NCI-H2107 (cell line): Measurements from ENCODE around the gene SYT7.

Experiments used
- DNase-seq: peaks from one replicate; lab custom pipeline; 2025; lab: John Stamatoyannopoulos, UW

Gene SYT7

DNA sequence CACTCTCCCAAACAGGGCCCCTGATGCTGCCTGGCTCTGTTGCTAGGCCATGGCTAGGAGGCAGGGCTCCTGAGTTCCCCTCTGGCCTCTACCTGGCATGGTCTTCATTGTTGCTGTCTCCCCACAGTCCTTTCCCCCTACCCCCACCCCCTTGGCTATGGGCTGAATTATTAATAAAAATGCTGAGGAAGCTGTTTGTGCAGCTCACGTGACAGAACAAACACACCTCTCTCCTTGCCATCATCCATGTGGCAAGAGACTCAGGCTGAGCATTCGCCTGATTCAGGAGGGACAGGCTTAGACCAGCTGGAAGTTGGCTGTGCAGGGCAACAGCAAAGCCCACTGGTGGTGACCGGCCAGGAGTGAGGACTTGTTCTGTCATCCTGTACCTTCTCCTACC lies 4.2 kb upstream of the SYT7 start:
- DNase-seq = no peak

DNA sequence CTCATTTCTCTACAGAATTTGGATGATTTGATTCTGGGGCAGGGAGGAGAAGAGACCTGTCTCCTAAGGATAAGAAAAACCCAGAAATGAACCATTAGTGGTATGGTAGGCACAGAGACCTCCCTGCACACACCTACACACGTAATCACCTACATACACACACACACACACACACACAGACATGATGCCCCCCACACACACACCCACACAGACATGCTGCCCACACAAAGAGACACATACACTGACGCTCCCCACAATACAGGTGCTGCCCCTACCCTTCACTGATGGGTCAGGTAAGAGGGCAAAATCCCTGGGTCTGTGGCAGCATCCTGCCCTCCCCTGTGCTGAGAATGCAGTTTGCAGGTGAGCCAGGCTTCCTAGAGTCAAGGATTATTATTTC lies 1.1 kb upstream of the SYT7 start:
- DNase-seq = no peak

GRCh38 chr11:61580271-61580888 lies 496 bp downstream of the SYT7 start:
- DNase-seq = no peak

GRCh38 chr11:61579676-61580270 lies 1.1 kb downstream of the SYT7 start:
- DNase-seq = no peak

- no peak for DNase-seq
Measured at GRCh38 chr11:61578819-61579675, 1.8 kb downstream of the SYT7 start.

GRCh38 chr11:61577383-61578118 lies 3.3 kb downstream of the SYT7 start:
- no peak for DNase-seq

DNA sequence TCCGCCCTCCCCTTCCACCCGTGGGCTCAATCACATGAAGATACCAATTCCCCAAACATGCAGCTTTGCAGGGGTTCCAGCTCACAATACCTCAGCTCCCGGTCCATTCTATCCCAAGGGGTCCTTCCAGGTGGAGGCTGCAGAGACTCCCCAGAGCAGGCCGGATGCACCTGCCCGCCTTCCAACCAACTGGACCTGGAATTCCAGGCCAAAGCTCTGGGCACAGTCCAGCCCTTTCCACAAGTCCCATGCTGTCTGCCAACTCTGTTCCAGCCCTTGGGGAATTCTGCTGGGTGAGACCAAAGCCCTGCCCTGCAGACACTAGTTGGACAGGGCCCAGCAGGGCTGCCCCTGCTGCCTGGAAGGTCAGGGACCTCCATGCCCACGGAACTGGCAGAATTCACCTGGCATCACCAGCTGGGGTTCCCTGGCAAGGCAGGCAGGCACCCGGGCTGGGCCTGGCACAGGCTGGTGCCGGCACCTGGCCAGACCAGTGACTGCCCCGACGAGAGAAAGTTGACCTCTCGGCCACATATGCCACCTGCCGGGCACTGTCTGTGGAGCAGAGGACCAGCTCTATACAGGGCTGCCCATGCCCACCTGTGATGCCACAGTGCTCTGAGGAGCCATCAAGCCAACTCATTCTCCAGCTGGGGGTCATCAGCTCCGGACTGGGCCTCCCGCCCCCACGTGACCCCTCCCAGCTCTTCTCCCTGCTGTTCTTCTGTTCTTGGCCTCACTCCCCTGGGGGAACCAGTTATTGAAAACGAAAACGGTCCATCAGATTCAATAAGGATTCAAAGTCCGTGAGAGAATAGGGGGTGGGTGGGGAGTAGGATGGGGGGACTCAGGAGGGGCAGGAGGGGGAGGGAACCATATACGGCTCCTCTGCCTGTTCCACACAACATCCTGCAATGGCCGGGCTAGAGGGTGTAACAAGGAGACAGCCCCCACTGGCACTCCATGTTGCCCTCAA lies 4.7 kb downstream of the SYT7 start:
- no peak for DNase-seq

GRCh38 chr11:61574611-61575010 lies 6.3 kb downstream of the SYT7 start:
- no peak for DNase-seq

- DNase-seq = no peak
Measured at GRCh38 chr11:61572913-61573312, 8.0 kb downstream of the SYT7 start.

DNA sequence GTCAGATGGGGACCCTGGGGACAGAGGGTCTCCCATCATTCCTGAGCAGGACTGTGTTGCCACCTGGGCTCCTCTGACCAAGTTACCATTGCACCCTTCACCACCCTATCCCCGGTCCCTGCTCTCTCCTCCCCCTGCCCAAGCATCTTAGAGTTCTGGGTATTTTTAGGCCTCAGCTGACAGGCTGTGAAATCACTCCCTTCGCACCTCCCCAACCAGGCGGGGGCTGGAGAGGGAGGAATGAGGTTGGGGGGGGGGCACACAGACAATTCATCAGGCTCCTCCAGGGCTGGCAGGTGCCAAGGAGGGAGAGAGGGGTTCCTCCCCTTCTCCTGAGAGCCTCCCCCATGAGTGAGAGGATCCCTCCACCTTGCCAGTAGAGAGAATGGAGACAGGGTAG lies 9.0 kb downstream of the SYT7 start:
- DNase-seq = no peak

GRCh38 chr11:61571337-61571736 lies 9.5 kb downstream of the SYT7 start:
- DNase-seq = no peak

GRCh38 chr11:61569701-61570100 lies 11.2 kb downstream of the SYT7 start:
- DNase-seq = no peak

GRCh38 chr11:61569018-61569417 lies 11.9 kb downstream of the SYT7 start:
- DNase-seq = no peak

DNA sequence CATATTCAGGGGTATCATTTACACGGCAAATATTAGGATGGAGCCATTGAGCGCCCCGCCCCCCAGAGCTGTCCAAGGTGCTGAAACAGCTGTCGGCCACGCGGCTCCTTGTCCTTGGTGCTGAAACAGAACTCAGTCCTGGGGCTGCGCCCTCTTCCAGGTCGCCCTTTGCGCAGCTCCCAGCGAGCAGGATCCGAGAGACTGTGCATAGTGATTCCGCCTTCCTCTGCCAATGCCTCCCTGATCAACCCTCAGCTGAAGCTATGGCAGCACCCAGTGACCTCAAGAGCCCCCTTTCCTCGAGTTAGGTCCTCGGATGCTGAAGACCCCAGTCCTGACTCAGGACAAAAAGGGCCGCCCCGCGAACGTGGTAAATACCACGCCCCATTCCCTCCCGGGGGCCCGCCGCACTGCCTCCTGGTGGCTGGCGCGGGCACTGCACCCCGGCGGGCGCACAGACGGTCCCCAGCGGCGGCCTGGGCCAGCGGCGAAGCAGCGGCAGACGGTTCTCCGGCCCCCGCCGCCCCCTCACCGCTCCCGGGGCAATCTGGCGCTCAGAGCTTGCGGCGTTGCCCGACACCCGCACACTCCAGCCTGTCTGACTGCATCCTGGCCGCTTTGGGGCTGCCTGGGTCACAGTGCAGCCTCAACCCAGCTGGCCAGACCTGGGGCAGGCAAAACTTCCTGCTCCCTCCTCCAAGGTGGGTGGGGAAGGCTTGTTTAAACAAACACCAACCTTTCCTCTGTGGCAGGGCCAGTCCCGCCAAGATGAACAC lies 13.4 kb downstream of the SYT7 start:
- DNase-seq = no peak

DNA sequence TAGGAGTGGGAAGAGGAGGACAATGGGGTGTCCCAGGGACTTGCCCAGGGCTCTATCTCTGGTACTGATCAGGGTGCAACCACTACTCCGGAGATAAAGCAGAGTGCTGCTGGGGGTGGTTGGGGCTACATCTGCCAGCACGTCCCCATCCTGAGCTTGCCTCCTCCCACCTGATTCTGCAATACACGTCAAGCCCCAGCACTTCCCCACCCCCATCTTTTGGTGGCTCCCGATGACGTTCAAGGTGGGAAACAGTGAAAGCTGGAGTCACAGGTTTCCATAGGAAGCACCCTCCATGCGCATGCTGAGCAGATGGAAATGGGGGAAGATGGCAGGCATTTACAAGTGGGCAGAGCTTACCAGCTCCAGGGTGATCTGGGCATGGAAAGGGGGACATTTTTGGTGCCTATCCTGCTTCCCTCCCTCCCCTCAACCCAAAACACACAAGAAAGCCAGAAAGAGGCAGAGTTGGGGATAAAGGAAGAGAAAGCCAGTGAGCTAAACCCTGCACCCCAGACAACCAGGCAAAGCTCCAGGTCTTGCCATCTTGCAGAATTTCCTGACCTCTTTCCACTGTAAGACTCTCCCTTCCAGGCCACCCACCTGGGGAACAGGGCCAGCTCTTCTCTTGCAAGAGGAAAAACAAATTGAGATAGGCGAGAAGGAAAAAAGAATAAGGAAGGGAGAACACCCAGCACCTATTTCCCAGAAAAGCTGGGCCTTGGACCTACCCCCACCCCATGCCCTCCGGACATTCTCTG lies 15.8 kb downstream of the SYT7 start:
- DNase-seq = no peak

DNA sequence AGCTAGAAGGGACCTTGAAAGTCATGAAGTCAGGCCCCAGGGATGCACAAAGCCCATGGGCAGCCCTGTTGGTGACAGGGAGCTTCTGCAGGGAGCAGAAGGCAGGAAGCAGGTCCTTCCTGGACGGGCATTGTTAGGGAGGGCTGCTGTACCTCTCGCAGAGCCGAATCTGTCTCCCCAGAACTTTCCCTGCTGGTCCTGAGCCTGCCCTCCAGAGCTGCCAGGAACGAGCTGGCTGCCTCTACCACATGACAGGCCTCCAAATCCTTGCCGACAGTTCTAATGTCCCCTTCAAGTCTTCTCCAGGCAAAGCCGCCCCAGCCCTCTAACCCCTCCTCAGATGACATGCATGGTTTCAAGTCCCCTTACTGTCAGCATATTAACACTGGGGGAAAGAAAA lies 20.1 kb downstream of the SYT7 start:
- no peak for DNase-seq

DNA sequence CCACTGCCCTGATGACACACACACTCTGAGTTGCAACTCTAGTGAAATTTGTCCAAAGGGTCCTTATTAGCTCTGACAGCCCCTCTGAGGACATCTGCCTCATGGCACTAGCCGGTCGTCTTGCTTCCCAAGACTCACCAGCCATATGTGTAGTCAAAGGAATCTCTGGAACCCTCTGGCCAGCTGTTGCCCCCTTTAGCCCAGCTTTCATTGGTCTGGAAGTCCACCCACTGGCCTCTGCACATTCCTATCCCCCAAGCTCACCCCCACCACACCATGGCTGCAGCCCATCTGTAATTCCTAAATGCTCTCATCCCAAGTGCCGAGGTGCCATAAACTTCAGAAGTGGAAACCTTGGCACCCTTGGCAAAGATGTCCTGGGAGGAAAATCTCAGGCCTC lies 24.3 kb downstream of the SYT7 start:
- no peak for DNase-seq

DNA sequence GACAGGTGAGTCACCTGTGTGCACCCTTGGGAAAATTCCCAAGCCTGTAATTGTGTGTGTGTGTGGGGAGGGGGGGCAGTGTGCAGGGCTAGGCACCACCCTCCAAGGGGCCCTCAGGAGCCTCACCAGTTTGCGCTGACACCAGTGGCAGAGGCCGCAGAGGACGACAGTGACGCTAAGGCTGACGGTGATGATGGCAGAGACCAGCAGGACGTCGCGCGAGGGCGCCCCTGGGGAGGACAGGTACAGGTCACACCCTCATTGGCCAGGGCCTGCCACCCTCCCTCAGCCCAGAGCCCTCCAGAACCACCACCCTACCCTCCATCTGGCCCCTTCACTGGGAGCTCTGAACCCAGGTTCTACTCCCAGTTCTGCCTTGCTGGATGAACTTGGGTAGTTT lies 24.9 kb downstream of the SYT7 start:
- DNase-seq = no peak

DNA sequence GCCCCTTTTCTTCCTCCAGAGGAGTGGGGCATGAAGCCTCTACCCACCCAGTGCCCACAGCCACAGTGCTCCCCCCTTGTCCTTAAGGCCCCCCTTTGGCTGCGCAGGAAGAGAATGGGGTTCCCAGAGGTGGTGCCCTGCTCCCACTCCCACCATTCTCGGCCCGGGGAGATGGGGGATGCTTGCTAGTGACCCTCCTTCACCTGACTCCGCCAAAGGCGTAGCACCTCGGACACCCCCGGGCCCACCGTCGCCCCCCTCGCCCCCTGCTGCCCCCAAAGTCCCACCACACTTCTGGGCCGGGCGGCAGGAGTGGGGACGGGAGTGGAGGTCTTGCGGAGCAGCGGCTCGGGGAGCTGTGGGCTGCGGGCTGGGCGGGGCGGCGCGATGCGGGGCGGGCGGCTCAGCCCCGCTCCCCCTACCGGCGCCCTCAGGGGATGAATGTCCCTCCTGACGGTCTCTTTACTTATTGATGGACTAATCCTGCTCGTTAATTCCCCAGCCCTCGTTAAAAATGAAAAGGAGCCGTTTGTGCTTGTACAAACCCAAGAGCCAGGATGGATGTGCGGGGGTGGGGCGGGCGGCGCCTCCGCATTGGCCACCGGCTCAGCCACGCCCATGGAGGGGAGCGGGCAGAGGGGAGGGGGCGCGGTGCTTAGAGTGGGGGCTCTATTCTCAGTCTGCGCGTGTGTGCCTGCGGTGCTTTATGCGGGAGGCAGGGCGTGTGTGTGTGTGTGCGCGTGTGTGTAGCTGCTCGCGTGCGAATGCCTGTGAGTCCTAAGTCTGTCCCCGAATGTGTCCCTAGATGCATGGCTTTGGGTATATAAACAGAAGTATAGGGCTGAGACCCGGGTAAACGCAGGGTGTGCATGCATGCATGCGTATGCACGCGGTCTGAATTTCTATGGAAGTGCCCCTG lies 25.6 kb downstream of the SYT7 start:
- no peak for DNase-seq
